Activated T-cell treated with anti-CD3 and anti-CD28 coated beads, Interleukin-2, amount 50 U/mL, for 72 hours (primary cell): ENCODE results near the gene GSTT2B. TPM values are rescaled to one million over a fixed set of nuclear protein-coding genes. Genes with fewer than 3 reads are reported as not detected.
"Not testable (repeated sequence)": the region's sequence is repeated elsewhere in the genome, so short reads cannot be mapped to it uniquely, and the experiment has no call there.

ENCODE experiments used
- ATAC-seq, 2 donors: fragments of 150-1000 bp; cut with Tn5 transposase; replicated peaks in 1 of 2; 2 replicates each; pipeline ENCODE4 v1.10.0; 2021; ENCODE audit warnings: moderate library complexity in 2 of 2, mild to moderate bottlenecking in 1 of 2
- DNase-seq, 2 donors: peaks; one replicate each; pipeline ENCODE4 v3.0.0; 2021 to 2022; ENCODE audit warnings: mixed read lengths in 1 of 2
- H3K27ac Mint-ChIP-seq: one replicate; pipeline ENCODE4 v1.8.0; 2022; ENCODE audit warnings: mild to moderate bottlenecking, moderate library complexity, mixed read lengths
- H3K27me3 Mint-ChIP-seq: one replicate; pipeline ENCODE4 v1.8.0; 2022; ENCODE audit warnings: low read depth, mixed read lengths
- H3K36me3 Mint-ChIP-seq, 2 donors: one replicate each; pipeline ENCODE4 v1.8.0; 2022; ENCODE audit warnings: mixed read lengths in 2 of 2, mild to moderate bottlenecking in 1 of 2; ENCODE audit not compliant: insufficient read depth in 2 of 2
- H3K4me1 Mint-ChIP-seq: one replicate; pipeline ENCODE4 v1.8.0; 2022; ENCODE audit warnings: low read depth, mixed read lengths
- H3K4me3 Mint-ChIP-seq, 2 donors: one replicate each; pipeline ENCODE4 v1.8.0; 2022; ENCODE audit warnings: mild to moderate bottlenecking in 2 of 2, mixed read lengths in 2 of 2, moderate library complexity in 2 of 2
- H3K9me3 Mint-ChIP-seq, 2 donors: one replicate each; pipeline ENCODE4 v1.8.0; 2022; ENCODE audit warnings: mixed read lengths in 2 of 2
- total RNA-seq, 2 donors: library from RNA; stranded (reverse); gene quantifications; one replicate each; pipeline ENCODE4 v1.2.3, GENCODE V29; 2022

GSTT2B gene
- total RNA-seq, 2 donors from 2014 or later = 0.46 TPM; not detected in 1

DNA sequence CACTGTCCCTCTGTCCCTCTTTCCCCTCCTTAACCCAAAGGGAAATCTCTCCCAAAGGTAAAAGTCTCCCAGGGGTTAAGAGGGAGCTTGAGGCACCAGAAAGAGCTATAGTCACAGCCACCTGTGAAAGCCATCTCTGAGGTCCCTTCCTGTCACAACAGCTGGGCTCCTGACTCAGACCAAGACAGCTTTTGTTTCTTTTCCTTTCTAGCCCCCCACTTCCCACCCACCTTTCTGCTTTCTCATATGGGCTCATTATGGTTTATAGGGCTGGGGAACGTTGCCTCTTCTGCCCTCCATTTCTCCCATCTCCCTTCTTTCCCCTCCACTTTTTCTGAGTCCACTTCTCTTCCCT is 47.7 kb downstream of the GSTT2B start:
- peak; percentile 16 to 19 for ATAC-seq
- Mint-ChIP-seq H3K9me3 (no peaks in the 10 kb centered on the region), H3K27ac (peak overlapping the region; percentile 95), H3K36me3 (no peaks in the 10 kb centered on the region), H3K4me1 (peaks cover 28% of the 10 kb centered on the region), H3K27me3 (no peaks in the 10 kb centered on the region), H3K4me3 (peak overlapping the region; percentile 93 to 98)
- peak; percentile 31 to 34 for DNase-seq

DNA sequence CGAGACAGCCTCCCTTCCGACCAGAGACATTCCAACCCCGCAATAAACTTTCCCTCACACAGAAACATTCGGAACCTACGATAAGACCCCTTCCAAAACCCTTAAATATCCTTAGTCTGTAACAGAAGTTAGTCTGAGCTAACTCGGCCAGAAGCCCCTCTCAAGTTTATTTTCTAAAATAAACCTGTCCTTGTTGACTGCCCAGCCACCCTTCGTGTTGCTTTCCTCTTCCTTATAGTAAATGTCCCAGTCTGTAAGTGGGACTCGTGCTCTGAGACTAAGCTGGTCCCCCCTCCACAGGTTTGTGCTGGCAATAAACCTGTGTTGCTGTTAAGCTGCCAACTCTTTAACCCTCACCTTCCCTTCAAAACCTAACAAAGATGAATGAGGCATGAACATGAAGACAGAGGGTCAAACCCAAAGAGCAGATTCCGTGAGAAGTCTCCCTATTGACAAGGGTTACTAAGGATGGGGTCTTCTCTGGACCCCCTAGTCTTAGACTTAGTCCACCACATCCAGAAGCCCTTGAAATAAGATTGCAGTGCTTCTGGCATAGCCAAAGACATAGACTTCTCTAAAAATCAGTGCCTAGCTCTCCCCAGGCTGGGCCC is 48.6 kb downstream of the GSTT2B start:
- H3K4me3 Mint-ChIP-seq = no peak overlapping the region

DNA sequence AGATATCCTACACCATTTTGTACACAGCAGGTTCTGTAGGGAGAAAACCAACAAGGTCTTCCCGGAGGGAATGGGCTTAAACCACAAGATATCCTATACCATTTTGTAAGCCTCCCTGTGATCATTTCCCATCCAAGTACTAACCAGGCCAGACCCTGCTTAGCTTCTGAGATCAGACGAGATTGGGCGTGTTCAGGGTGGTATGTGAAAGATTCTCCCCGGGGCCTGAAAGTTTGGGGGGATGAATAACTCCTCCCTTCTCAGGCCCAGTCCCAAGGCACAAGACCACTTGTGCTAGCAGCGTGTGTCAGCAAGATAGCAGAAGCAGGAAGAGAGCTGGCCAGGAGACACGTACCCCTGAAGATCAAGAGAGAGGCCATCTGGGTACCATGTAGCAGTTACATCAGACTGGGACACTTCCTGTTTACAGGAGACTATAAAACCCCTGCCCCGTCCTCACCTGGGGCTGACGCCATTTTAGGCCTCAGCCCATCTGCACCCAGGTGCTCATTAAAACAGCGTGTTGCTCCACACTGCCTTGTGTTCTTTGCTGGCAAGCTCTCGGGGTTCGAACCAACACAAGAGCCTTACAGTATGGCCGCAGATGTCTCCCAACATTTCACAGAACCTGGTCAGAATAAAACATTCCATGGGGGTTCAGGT is 49.5 kb downstream of the GSTT2B start:
- H3K4me1 Mint-ChIP-seq = peaks cover 28% of the 10 kb centered on the region
- H3K9me3 Mint-ChIP-seq = no peaks in the 10 kb centered on the region
- H3K27ac Mint-ChIP-seq = no peak overlapping the region
- DNase-seq = no peak
- no peaks in the 10 kb centered on the region for H3K27me3 Mint-ChIP-seq
- no peaks in the 10 kb centered on the region for H3K36me3 Mint-ChIP-seq
- no peak for ATAC-seq
- H3K4me3 Mint-ChIP-seq = no peak overlapping the region

More for the DNA sequence above, 48.6 kb downstream of the GSTT2B start:
- ATAC-seq (no peak), DNase-seq (no peak)
- Mint-ChIP-seq H3K4me1 (peaks cover 28% of the 10 kb centered on the region), H3K9me3 (no peaks in the 10 kb centered on the region), H3K27ac (peak overlapping the region; percentile 54), H3K36me3 (no peaks in the 10 kb centered on the region), H3K27me3 (no peaks in the 10 kb centered on the region)

DNA sequence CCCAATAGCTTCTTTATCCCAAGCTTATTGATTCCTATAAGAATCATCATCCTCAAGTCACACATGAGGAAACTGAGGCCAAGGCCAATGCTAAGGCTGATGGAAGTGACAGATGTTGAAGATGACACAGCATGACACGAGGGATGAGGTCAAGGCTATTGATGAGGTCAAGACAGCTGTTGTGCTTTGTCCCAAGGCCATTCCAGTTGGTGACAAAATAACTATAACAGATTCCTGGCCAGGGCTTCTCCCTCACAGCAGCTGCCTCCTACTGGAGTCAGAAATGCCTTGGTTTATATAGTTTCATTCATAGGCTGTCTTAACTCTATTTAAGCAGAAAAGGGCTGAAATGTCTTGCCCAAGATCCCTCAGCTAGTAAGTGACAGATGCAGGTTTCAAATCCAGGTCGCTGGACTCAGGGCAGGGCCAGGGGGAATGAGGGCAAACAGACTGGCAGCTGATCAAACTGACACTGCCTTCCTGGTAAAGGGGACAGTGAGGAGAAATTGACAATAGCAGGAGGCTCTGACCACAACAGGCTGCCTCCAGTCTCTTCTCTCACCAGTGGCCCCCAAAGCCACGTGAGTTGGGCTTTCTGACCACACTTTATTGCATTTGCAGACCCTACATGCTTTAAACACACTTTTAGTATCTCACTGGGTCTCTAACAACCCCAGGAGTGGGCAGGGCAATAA is 50.4 kb downstream of the GSTT2B start:
- DNase-seq (no peak), ATAC-seq (no peak)
- Mint-ChIP-seq H3K4me3 (no peak overlapping the region), H3K9me3 (no peaks in the 10 kb centered on the region), H3K27ac (no peak overlapping the region), H3K4me1 (peaks cover 28% of the 10 kb centered on the region), H3K36me3 (no peaks in the 10 kb centered on the region), H3K27me3 (peaks cover 3% of the 10 kb centered on the region)

DNA sequence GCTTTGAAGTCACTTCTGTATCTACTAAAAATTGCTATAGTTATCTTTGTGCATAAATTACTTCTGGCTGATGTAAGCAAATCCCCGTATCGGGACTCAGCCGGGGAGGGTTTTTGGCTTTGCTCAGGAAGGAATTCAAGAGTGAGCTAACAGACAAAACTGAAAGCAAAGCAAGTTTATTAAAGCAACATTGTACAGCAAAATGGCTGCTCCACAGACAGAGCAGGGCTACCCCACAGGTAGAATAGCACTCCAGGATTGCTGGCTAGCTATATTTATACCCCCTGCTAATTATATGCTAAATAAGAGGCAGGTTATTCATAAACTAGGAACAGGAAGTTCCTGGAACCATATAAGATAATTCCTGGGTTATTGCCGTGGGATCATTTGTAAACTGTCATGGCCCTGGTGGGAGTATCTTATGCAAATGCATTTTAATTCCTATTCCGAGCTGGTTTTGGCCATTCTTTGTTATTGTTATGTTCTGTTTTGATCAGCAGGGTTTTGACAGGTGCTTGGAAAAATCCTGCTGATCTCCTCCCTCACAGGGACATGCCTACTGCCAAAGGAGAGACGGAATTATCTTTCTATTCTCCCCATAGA is 51.6 kb downstream of the GSTT2B start:
- peaks cover 10% of the 10 kb centered on the region for H3K27me3 Mint-ChIP-seq
- no peak for DNase-seq
- no peaks in the 10 kb centered on the region for H3K9me3 Mint-ChIP-seq
- H3K36me3 Mint-ChIP-seq = no peaks in the 10 kb centered on the region
- H3K4me1 Mint-ChIP-seq = peaks cover 22% of the 10 kb centered on the region
- no peak overlapping the region for H3K27ac Mint-ChIP-seq
- ATAC-seq = no peak
- H3K4me3 Mint-ChIP-seq = no peak overlapping the region

DNA sequence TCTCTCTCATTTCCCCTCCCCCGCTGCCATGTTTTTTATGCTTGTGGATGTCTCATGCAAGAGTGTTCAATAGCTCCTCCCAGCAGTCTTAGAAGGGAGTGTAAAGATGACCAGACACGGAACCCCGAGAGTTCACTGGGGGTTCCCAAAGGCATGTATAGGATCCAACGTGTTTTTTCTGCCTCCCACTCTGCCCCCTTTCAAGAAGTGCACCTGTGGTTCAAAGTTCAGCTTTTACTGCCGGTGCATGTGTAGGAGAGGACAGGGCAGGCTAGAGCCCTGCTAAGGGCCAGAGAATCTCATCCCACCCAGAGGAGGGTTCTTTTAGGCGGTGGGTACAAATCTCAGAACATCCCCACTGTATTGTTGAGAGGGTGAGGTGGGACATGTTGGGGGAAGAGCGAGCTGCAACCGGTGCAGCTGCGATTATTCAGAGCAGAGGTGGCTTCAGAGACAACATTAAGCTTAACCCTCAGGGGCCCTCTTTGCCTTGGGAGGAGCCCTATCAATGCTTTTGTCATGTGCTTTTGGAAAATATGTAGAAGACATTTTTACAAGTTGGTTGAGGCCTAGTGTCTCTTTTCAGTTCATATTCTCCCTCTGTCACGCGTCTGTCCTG is 52.3 kb downstream of the GSTT2B start:
- ATAC-seq (no peak), DNase-seq (no peak)
- no peaks in the 10 kb centered on the region for H3K36me3 Mint-ChIP-seq
- no peaks in the 10 kb centered on the region for H3K9me3 Mint-ChIP-seq
- H3K27me3 Mint-ChIP-seq = peaks cover 10% of the 10 kb centered on the region
- H3K4me1 Mint-ChIP-seq = peaks cover 15% of the 10 kb centered on the region
- H3K4me3 Mint-ChIP-seq = no peak overlapping the region
- H3K27ac Mint-ChIP-seq = no peak overlapping the region

DNA sequence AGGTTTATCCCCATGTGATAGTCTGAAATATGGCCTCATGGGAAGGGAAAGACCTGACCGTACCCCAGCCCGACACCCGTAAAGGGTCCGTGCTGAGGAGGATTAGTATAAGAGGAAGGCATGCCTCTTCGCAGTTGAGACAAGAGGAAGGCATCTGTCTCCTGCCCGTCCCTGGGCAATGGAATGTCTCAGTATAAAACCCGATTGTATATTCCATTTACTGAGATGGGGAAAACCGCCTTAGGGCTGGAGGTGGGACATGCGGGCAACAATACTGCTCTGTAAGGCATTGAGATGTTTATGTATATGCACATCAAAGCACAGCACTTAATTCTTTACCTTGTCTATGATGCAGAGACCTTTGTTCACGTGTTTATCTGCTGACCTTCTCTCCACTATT is 53.6 kb downstream of the GSTT2B start:
- H3K27me3 Mint-ChIP-seq, H3K36me3 Mint-ChIP-seq, DNase-seq, H3K27ac Mint-ChIP-seq, ATAC-seq, H3K9me3 Mint-ChIP-seq, H3K4me1 Mint-ChIP-seq, H3K4me3 Mint-ChIP-seq: not testable (repeated sequence)

Other genes starting within 250 kb of the GSTT2B start
- gene ZNF70, start 210.1 kb downstream of the GSTT2B start, total RNA-seq = 1 to 10 TPM; 1.6 to 1.8 TPM
- gene VPREB3, start 206.8 kb downstream of the GSTT2B start, total RNA-seq = 1 to 10 TPM in 1 of 2 donors, under 1 TPM in 1; 0.90 to 1.7 TPM
- gene C22orf15, start 198.2 kb downstream of the GSTT2B start, total RNA-seq = 1 to 10 TPM in 1 of 2 donors, under 1 TPM in 1; 0.72 to 1.5 TPM
- 10 to 100 TPM; 54.4 to 62.5 TPM for gene CHCHD10, start 193.2 kb downstream of the GSTT2B start, total RNA-seq
- under 1 TPM; 0.46 to 0.56 TPM for gene MMP11, start 188.3 kb downstream of the GSTT2B start, total RNA-seq
- gene SMARCB1, start 174.2 kb downstream of the GSTT2B start, total RNA-seq = 10 to 100 TPM; 67.4 to 83.0 TPM
- gene DERL3, start 122.2 kb downstream of the GSTT2B start, total RNA-seq = 1 to 10 TPM; 2.6 to 5.2 TPM
- 10 to 100 TPM in 1 of 2 donors, 1 to 10 TPM in 1; 10.0 to 11.1 TPM for gene SLC2A11, start 103.3 kb downstream of the GSTT2B start, total RNA-seq
- gene MIF, start 66.8 kb downstream of the GSTT2B start, total RNA-seq = 100 to 1,000 TPM; 350 to 469 TPM
- gene DDTL, start 5.7 kb upstream of the GSTT2B start, total RNA-seq = 1 to 10 TPM in 1 of 2 donors, under 1 TPM in 1; 0.95 to 3.4 TPM
- 10 to 100 TPM; 74.6 to 89.4 TPM for gene DDT, start 13.2 kb upstream of the GSTT2B start, total RNA-seq
- gene GSTT2, start 18.9 kb upstream of the GSTT2B start, total RNA-seq = not detected
- gene GSTT4, start 44.3 kb upstream of the GSTT2B start, total RNA-seq = not detected
- gene CABIN1, start 50.1 kb upstream of the GSTT2B start, total RNA-seq = 10 to 100 TPM; 69.2 to 73.4 TPM
- gene SUSD2, start 220.3 kb upstream of the GSTT2B start, total RNA-seq = under 1 TPM; 0.55 to 0.60 TPM